BJ (cell line): Measurements from ENCODE around the gene PDIA5. TPM values are rescaled to one million over a fixed set of nuclear protein-coding genes. Genes with fewer than 3 reads are reported as not detected.
A peak's percentile ranks its signal among the peaks of the same experiment; 100 is the strongest.

Experiments used
- CTCF ChIA-PET: fragments of 350-600 bp; formaldehyde crosslinking; extraction: SDS; loops from one replicate; lab custom pipeline; 2021; ENCODE audit warnings: antibody characterized with exemption, inconsistent platforms; lab: Yijun Ruan, JAX
- POLR2A ChIA-PET: fragments of 300-600 bp; sonication (Branson Sonifier 250); formaldehyde crosslinking; extraction: SDS; loops from one replicate; lab custom pipeline; 2021; ENCODE audit warnings: antibody characterized with exemption; lab: Charles Lee
- DNase-seq: peaks from one replicate; pipeline ENCODE4 v3.0.0-alpha.2; 2011; ENCODE audit warnings: low read depth
- H3K27me3 ChIP-seq: 2 replicates; pipeline ENCODE4 v1.6.0; 2011; ENCODE audit warnings: low read length; ENCODE audit not compliant: control insufficient read depth, insufficient read depth
- H3K36me3 ChIP-seq: 2 replicates; pipeline ENCODE4 v1.5.1; 2011; ENCODE audit warnings: low read length; ENCODE audit not compliant: control insufficient read depth, insufficient read depth
- H3K4me3 ChIP-seq: 2 replicates; pipeline ENCODE4 v1.5.1; 2011; ENCODE audit warnings: low read depth, mild to moderate bottlenecking, control low read depth, low read length
- CTCF ChIP-seq: IDR thresholded peaks from 2 replicates; pipeline ENCODE4 v1.5.1; 2011; ENCODE audit warnings: low read depth, mild to moderate bottlenecking, control low read depth, inconsistent platforms, low read length, moderate library complexity; ENCODE audit not compliant: insufficient read depth
- polyA plus RNA-seq: library from polyadenylated mRNA; depleted of rRNA; stranded (reverse); fragments of >200 nt; gene quantifications from 2 replicates; pipeline ENCODE4 v1.2.3, GENCODE V29; 2011

The PDIA5 gene
- polyA plus RNA-seq, 1 experiment, result 47.3 TPM

- ChIA-PET POLR2A (no interaction called here), CTCF (interaction anchor here (0.8 to 1.0 kb wide), 2 partner anchors 8 to 9 kb away, joined by 3 to 4 read pairs; no protein-coding TSS in a partner anchor)
- Histone ChIP-seq H3K4me3 (no peak overlapping the region), H3K36me3 (peaks cover 11% of the 10 kb centered on the region), H3K27me3 (no peaks in the 10 kb centered on the region)
- DNase-seq, result no peak
- TF ChIP-seq CTCF, result no peak
These were observed 27.9 kb downstream of the PDIA5 start for GRCh38 chr3:123094516-123095313.

- POLR2A ChIA-PET, result no interaction called here
- no peak for TF ChIP-seq CTCF
- H3K27me3 ChIP-seq, result no peaks in the 10 kb centered on the region
- H3K4me3 ChIP-seq, result no peak overlapping the region
- CTCF ChIA-PET, result no interaction called here
- DNase-seq, result no peak
- peaks cover 12% of the 10 kb centered on the region for H3K36me3 ChIP-seq
These were observed 29.3 kb downstream of the PDIA5 start for GRCh38 chr3:123096126-123096525.

- TF ChIP-seq CTCF, result no peak
- POLR2A ChIA-PET, result no interaction called here
- peak; percentile 22 for DNase-seq
- Histone ChIP-seq H3K4me3 (no peak overlapping the region), H3K27me3 (no peaks in the 10 kb centered on the region), H3K36me3 (peaks cover 11% of the 10 kb centered on the region)
- CTCF ChIA-PET, result no interaction called here
These were observed 29.9 kb downstream of the PDIA5 start for GRCh38 chr3:123096731-123097130.

GRCh38 chr3:123098426-123099330, 31.9 kb downstream of the PDIA5 start:
- H3K4me3 ChIP-seq, result no peak overlapping the region

More at GRCh38 chr3:123098426-123099330, 31.9 kb downstream of the PDIA5 start:
- TF ChIP-seq CTCF, result no peak
- ChIA-PET CTCF (no interaction called here), POLR2A (no interaction called here)
- Histone ChIP-seq H3K36me3 (peaks cover 7% of the 10 kb centered on the region), H3K27me3 (no peaks in the 10 kb centered on the region)
- no peak for DNase-seq
